ENCODE data around the gene COL5A1. TPM values are rescaled to one million over a fixed set of nuclear protein-coding genes. Genes with fewer than 3 reads are reported as not detected.

The COL5A1 gene
- polyA plus RNA-seq, 3 donors = 87.5 to 116 (median 111) TPM

DNA sequence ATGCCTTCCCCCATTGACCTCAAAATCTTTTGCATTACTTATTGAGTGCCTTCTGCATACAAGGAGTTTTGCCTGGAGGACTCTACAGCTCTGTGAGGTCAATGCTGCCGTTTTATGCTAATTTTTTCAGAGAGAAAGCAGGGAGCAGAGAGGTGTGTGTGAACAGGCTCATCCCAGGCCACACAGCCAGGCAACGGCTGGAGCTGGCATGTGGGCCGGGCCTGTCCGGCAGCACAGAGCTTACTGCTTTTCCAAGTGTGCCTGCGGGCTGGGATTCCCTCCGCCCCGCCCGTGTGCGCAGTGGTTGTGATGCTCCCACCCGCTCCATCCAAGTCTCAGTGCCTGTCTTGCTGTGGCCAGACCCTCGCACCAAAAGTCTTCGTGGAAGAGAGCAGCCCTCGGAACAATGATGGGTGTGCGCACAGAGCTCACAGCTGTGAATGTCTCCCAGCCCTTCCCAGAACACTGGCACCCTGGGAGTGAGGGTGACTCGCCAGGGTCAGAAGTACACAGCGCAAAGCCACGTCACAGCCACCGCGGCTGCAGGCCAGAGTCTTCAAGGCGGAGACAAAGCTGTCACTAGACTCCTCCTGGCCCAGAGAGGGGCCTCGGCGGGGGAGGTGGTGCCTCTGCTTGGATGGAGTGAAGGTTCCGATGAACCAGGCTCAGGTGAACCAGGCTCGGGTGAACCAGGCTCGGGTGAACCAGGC is 82.8 kb downstream of the COL5A1 start:
- DNase-seq = no peak

DNA sequence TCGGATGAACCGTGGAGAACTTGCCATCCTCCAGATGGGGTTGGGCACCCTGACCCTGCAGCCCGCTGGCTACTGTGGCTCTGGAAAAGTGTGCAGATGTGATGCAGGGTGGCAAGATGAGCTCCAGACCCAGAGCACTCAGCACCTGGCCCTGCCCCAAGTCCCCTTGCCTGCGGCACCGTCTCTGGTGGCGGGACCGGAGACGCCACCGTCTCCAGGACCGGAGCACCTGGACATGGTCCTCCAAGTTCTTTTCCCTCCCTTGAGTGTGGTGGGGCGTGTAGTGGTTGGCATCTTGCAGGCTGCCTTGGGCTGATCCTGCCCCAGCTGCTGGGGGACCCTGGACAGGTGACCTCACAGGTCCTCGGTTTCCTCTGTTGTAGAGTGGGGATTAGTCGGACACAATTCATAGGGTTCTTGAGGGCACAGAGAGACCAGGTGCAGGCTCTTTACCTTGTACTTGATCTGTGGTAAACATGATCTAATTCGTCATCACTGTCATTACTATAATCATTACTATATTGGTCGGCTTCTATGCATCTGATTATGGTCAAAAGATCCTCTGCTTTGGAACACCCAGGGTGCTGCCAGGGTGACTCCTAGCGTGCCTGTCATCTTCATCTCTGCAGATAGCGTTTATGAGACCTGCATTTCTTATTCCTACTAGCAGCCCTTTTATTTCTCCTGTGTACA is 83.5 kb downstream of the COL5A1 start:
- no peak for DNase-seq

DNA sequence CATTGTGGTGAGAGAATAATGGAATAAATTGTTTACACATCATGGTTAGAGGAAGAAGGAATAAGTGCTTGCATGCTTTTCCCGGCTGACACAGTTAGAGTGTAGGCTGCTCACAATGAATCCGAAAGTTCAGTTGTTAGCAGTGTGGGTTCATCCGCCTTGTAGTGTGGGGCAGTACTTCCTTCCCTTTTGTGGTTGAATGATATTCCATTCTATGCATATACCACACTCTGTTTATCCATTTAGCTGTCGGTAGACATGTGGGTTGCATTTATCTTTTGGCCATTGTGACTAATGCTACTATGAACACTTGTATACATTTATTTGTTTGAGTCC is 84.0 kb downstream of the COL5A1 start:
- DNase-seq = no peak

DNA sequence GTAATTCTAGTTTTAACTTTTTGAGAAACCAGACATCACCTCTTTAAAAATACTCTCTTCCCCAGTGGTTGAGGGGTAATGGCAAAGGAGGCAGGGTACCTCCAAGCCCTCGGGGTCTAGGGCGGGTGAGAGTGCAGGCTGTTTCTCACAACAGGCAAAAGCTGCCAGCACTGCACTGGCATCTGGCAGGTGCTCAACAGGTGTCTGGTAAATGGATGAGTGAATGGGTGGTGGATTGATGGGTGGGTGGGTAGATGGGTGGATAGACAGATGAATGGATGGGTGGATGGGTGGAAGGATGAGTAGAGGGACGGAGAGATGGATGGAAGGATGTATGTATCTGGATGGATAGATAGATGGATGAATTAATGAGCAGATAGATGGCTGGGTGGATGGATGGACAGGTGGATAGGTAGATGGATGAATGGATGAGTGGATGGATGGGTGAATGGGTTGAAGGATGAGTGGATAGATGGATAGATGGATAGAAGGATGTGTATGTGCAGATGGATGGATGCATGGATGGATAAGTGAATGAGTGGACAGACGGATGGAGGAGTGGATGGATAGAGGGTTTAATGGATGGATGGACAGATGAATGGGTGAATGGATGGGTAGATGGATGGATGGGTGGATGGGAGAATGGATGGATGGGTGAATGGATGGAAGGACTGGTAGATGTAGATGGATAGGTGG is 84.6 kb downstream of the COL5A1 start:
- no peak for DNase-seq

DNA sequence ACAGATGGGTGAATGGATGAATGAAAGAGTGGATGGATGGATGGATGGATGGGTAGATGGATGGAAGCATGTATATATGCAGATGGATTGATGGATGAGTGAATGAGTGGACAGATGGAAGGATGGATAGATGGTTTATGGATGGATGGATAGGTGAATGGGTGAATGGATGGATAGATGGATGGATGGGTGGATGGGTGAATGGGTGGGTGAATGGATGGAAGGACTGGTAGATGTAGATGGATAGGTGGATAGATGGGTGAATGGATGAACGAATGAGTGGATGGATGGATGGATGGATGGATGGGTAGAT is 85.1 kb downstream of the COL5A1 start:
- no peak for DNase-seq

DNA sequence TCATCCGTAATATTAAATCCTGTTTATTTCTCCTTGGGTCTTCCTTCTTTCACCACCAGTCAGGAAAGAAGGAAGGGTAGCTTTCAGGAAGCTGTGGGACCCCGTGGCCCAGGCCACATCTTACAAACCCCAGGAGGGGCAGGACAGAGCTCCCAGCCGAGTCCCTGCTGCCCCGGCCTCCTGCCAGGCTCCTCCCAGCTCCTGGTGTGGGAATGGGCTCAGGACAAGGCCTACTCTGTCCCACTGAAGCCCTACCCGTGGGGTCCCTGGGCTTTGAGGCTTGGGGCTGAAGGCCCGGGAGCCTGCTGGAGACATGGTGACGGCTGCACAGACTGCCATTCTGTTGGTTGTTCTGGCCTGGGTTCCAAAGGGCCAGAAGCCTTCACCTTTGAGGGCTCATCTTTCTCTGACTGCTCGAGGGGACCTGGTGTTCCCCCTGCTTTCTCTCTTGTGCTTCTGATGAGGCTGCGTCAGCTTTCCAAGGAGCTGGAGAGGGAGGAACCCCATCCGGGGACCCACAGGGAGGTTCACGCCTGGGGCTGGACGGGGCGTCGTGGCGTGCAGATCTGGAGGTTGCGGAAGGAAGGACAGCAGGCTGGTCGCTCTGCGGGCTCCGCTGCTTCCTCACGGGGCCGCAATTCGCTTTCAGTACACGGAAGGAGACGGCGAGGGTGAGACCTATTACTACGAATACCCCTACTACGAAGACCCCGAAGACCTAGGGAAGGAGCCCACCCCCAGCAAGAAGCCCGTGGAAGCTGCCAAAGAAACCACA is 86.6 kb downstream of the COL5A1 start:
- DNase-seq = no peak

DNA sequence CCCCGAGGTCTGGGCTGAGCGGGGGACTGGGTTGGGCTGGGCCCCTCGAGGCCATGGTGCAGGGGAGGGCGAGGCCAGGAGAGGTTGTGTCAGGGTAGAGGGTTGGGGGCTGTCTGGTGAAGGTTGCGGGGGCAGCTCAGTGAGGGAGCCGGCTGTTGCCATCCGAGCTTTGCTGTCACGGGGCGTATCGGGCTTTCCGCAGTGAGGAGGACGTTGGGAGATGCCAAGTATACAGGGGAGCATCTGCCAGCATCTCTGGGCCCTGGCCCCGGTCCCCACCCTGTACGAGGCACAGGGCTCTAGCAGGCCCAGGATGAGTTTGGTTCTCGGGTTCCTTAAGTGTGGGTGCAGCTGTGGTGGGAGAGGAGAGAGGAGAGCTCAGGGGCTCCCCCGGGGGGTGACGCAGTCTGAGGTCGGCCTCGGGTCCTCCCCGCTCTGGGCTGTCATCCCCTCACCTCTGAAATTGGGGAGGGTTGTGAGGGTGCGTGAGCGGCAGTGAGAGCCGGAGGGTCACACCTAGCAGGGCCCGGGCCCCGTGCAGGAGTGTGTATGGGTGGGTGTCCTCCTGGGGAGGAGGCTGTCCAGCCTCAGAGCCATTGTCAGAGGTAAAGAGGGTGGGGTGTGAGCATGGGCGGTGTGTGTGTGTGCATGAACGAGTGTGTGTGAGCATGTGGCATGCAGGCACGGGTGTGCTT is 87.3 kb downstream of the COL5A1 start:
- no peak for DNase-seq

DNA sequence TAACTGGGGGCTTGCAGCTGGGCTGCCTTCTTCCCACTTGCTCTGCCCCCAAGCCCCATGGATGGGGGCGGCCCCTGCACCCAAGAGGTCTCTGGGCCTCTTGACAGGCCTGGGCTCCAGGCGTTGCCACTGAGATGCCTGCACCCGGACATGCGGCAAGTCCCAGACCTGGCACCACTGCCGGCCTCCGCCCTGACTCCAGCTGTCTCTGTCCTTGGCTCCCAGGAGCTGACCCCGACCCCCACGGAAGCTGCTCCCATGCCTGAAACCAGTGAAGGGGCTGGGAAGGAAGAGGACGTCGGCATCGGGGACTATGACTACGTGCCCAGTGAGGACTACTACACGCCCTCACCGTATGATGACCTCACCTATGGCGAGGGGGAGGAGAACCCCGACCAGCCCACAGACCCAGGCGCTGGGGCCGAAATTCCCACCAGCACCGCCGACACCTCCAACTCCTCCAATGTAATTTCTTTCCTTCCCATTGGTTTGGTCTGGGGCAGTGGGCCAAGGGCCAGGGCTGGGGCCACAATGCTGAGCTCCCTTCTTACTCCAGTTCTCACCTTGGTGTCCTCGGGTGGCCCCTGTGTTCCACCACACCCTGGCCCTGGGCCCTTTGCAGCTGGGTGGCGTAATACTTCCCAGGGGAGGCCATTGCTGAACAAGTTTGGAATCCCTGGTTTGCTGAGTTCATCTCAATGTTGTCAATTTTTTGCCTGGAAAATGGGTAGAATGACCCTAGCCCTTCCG is 88.6 kb downstream of the COL5A1 start:
- DNase-seq = no peak

DNA sequence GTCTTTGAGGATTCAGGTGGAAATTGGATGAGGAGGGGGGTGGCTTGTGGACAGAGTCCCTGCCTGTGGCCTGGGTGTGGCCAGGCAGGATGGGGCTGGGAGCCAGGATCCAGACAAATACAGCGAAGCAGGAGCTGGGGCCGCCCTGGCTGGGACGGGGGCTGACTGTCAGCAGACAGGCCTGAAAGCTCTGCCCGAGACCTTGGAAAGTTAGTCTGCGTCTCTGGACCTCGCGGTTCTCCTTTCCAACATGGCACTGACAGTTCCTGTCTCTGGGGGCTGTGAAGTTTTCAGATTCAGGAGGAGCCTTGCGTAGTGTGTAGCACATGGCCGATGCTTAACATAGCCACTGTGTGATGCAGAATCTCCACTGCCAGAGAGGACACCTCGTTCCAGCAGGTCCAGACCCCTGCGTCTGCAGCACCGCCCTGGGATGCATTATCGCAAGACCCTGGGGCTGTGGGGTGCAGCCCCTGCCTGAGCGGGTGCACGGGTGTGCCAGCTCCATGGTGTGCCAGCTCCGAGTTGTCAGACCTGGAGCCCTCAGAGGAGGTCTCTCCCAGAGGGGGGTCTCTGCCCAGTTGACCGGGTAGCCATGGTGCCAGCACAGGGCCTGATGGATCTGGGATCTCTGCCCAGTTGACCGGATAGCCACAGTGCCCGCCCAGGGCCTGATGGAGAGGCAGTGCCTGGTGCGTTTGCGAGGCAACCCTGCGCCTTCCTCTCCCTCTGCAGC is 89.3 kb downstream of the COL5A1 start:
- DNase-seq = no peak

DNA sequence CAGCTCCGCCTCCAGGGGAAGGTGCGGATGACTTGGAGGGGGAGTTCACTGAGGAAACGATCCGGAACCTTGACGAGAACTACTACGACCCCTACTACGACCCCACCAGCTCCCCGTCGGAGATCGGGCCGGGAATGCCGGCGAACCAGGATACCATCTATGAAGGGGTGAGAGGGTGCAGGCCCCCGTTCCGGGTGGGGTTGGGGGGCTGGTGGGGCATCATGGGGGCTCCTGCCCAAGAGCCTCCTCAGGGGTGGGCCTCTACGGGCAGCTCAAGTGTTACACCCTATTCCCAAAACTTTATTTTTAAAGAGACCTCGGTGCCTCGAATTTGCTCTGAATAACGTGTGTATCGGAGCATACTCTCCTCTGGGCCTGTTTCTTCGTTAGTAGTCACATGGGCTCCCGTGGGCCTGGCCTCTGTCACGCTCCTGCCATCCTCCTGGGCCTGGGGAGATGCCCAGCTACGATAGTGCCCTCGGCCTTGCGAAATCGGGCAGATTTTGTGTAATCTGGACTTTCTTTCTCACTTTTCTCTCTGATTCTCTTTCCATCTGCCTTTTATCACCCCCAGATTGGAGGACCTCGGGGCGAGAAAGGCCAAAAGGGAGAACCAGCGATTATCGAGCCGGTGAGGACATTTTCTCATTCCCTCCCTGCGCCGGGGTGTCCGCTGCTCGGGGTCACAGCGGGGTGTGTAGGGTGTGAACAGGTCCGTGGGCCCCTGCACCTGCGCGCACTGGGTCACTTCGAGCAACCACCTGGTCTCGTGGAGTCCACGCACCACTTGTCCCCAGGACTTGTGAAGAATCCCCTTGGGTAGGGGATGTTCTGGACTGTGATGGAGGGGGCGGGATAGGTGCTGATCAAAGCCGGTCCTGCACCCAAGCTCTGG is 90.1 kb downstream of the COL5A1 start:
- DNase-seq = no peak

DNA sequence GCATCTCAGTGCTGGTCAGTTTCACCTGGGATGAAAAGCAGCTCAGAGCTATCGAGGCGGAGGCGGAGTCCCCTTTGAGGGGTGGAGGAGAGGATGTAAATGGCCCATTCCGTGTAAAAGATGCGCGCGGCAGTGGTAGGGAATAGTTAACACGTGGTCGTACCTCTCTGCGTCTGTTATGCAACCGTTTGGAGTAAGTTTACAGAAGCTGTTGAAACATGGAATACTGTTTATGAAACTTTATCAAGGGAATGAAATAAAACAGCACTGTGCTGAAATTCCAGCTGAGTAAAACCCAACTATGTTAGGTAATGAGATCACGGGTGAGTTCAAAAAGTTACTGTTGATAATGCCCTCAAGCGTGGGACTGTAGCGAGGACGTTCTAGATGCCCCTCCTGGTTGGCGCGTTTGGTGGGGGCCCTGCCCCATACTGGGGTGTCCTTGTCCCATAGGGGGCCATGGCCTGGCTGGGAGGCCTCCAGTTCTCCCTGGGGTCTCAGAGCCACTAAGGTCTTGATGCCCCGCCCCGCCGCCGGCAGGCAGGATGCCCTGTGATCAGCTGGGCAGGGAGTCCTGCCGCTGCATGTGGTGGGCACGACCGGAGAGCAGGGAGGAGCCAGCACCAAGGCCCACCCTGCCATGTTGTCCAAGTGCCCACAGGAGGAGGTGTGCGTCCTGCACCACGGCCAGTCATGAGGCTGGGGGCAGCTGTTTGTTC is 90.9 kb downstream of the COL5A1 start:
- no peak for DNase-seq

DNA sequence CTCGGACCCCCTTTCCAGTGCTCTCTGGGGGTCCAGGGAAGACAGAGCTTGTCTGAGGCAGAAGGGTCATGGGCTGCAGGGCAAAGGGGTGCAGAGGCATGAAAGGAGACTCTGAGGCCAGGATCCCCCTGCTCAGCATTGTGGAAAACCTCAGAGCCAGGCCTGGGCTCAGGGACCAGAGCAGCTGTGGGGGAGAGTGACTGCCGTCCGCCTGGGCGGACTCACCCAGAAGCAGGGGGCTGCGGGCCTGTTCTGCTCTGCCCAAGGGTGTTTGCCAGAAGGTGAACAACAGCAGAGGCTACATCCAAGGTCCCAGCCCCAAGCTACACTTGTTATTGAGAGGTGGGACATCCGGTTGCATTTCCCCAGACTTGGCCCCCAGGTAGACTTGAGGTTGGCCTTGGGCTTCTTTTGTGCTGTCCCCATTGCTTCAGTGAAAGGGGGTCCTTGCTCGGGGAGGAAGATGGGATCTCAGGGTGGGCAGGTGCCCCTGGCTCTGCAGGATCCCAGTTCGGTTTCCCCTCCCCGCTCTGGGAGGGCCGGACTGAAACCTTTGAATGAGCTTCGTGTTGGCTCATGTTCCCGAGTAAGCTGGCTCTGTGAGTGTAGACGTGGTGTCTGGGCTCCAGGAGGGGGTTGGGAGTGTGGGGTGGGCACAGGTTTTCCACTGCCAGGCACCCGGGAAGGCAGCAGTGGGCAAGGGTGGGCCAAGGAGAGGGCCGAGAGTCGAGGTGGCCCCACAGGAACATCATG is 92.1 kb downstream of the COL5A1 start:
- no peak for DNase-seq

DNA sequence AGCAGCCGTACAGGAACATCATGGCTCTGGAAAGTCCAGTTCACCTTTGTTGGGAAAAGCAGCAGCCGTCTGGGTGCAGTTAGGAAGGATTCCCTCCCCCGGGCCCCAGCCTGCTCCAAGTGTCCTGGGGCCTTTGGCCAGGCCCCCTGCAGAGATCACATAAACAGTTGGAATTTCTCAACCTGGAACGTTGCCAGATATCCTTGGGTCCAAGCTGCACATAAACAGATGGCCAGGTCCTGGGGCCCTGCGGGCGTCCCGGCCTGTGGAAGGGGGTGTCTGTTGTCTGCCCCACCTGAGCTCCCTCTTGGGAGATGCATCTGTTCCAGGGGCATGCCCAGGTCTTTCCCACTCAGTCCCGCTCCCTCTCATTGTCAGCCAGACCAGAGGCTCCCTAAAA is 92.7 kb downstream of the COL5A1 start:
- peak; percentile 26 for DNase-seq

DNA sequence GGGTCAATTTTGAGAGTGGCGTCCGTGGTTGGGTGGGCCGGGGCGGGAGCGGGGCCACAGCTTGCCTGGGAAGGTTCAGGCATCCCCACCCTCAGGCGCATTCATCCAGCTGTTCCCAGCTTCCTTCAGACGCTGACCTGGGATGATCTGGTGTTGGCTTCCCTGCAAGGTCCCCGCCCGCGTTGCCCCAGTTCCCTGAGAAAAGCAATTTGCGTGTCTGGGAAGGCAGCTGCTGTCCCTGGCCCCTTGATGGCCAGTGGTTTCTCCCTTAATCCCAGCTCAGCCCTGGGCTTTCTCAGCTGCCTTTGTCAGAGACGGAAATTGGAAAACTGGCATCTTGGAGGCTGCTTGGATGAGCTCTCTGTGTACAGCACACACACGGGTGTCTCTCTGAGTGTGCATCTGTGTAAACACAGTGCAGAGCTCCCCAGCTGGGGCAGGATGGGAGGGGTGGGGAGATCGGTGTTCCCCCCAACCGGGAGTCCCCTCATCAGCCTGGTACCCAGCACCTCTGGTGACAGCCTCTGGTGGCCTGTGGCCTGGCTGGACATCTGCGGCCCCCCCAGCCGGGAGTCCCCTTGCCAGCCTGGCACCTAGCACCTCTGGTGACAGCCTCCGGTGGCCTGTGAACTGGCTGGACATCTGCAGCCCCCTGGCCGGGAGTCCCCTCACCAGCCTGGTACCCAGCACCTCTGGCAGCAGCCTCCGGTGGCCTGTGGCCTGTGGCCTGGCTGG is 94.0 kb downstream of the COL5A1 start:
- DNase-seq = no peak

DNA sequence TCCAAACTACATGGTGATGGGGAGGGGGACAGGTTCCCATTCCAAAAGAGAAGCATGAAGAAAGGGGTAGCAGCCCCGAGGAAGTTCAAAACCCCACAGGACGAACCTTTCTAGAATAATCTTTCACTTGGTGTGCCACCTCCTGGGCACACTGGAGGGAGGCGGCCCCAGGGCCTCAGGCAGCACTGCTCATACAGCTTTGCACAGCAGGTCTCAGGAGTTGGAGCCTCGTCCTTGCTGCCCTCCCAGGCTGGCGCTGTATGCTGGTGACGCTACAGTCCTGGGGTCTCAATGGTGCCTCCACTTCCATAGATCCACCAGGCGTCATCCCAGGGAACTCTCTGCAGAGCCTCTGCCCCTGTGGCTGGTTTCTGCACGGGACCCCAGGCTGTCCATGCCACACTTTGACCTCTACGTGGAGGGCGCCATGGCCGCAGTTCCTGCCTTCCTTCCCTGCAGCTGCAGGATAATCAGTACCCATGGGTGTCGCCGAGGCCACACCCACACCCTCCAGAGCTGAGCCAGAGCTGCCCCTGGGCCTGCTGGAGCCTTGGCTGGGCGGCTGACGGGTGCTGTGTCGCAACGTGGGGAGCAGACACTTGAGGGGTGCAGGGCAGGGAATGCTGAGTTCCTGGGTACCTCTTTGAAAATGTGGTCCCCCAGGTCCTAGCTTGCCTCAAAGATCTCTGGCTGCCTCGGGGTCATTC is 95.3 kb downstream of the COL5A1 start:
- no peak for DNase-seq

DNA sequence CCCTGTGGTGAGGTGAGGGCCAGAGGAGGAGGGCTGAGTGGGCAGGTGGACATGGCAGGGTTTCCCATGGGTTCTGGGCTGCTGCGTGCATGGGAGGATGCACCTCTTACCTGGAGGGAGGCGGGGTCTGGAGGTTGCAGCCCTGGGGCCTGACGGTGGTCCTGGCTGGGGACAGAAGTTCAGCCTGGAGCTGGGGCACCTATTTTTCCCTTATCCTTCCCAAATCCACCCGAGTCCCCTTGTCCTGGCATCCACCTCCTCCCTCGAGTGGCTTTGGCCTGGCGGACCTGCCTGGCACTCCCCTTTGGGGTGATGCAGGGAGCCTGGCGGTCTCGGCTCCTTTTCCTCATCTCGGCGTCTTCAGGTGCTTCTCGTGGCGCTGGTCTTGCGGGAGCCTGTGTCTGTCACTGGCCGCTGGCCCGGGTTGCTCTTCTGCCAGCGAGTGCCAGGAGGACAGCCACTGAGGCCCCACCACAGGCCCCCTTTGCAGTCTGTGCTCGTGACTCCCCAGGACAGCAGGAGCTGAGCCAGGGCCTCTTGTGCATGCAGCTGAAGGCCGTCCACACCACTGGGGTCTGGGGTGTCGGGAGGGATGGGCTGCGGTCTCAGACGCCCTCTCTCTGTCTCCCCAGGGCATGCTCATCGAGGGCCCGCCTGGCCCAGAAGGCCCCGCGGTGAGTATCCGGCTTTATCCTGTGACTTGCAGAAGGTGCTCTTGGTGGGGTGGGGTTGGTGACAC is 96.4 kb downstream of the COL5A1 start:
- no peak for DNase-seq

All from renal pelvis (tissue), 4 donors.